Middle frontal gyrus (tissue), 1 donor: ENCODE results near the gene CDKN1B.

Source experiments
- DNase-seq: peaks from one replicate; pipeline ENCODE4 v3.0.0-alpha.2; 2015; ENCODE audit warnings: low spot score; ENCODE audit errors: extremely low spot score

CDKN1B gene

GRCh38 chr12:12716793-12717585 lies at the start of gene CDKN1B:
Gene CDKN1B (plus strand): TSS chr12:12717368. CDS start chr12:12717840, 472 bp downstream.
- peak; percentile 85 for DNase-seq

GRCh38 chr12:12668005-12668404 lies 49.2 kb upstream of the CDKN1B start:
- DNase-seq = no peak

DNA sequence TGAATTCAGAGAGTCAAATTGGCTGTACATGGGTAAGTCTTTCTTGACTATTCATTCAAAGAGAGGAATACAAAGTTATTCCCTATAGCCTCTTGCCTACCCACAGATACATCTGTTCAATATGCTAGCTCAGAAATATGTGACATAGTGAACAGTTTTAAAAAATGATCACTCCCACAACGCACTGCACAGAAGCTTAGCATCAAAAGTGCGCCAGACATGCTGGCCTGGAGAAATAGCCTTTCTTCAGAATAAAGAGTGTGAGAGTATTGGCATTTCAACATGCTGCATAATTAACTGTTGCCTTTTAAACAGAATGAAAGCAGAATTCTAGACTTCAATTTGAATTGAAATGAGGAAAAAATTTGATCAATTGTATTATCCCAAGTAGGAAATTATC lies 48.1 kb upstream of the CDKN1B start:
- no peak for DNase-seq

- DNase-seq = no peak
Observed at GRCh38 chr12:12671850-12672660, 45.1 kb upstream of the CDKN1B start.

DNA sequence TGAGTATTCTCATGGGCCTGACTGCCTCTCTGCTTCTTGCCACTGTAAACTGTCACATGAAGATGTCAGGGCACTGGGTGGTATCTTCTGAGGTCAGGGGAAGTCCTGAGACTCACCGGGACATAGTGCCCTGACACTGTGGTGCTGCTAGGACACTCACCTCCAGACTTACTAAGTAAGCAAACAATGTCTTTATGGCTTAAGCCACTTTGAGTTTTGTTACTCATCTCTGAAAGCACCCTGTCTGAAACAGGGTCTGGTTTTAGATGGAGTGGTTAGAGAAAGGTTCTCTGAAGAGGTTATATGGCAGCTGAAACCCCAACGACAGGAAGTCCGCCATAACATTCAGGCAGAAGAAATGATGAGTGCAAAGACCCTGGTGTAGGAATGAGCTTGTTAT lies 43.9 kb upstream of the CDKN1B start:
- DNase-seq = no peak

- DNase-seq = no peak
Observed at GRCh38 chr12:12676605-12677004, 40.6 kb upstream of the CDKN1B start.

- DNase-seq = no peak
Observed at GRCh38 chr12:12681061-12681765, 36.0 kb upstream of the CDKN1B start.

DNA sequence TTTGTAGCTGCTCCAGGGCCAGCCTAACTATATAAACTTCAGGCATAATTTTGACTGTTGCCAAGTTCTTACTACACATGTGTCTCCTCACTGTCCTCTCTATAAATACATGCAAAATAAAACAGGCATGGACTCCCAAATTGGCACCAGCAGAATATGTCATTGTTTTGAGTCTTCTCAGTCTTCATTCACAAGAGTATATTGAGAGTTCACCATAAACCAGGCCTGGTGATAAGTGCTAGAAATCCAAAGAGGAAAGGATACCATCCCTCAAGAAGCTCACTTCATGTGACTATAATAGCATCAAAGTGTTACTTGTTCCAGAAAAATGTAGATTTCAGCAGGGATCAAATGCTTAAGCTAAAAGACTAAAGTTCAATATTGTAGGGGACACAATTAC lies 34.9 kb upstream of the CDKN1B start:
- no peak for DNase-seq

DNA sequence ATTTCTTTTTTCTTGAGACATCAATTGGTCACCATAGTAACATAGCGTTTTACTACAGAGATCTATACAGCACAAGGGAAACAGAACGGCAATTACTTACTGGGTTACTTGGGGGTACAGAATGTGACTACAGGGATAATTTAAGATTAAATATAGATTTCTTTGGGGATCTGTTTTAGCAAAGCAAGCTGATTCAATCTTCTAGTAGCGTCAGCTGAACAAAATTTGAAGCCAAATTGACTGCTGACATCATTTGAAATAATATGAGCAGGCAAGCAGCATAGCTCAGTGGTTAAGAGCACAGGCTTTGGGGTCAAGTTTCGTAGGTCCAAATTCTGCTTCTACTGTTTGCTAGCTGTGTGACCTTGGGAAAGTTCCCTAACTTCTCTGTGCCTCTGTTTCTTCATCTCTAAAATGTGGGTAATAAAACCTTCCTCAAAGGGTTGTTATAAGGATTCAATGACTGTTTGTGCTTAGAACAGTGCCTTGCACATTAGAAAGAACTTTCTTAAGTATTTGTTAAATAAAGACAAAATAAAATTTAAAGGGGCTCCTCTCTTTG lies 34.0 kb upstream of the CDKN1B start:
- no peak for DNase-seq

GRCh38 chr12:12683725-12684124 lies 33.4 kb upstream of the CDKN1B start:
- no peak for DNase-seq

- DNase-seq = peak; percentile 71
Observed at GRCh38 chr12:12684375-12685106, 32.6 kb upstream of the CDKN1B start.

GRCh38 chr12:12685305-12685704 lies 31.9 kb upstream of the CDKN1B start:
- DNase-seq = peak; percentile 67

GRCh38 chr12:12686472-12686871 lies 30.7 kb upstream of the CDKN1B start:
- DNase-seq = no peak

- DNase-seq = no peak
Observed at GRCh38 chr12:12686925-12687324, 30.2 kb upstream of the CDKN1B start.

DNA sequence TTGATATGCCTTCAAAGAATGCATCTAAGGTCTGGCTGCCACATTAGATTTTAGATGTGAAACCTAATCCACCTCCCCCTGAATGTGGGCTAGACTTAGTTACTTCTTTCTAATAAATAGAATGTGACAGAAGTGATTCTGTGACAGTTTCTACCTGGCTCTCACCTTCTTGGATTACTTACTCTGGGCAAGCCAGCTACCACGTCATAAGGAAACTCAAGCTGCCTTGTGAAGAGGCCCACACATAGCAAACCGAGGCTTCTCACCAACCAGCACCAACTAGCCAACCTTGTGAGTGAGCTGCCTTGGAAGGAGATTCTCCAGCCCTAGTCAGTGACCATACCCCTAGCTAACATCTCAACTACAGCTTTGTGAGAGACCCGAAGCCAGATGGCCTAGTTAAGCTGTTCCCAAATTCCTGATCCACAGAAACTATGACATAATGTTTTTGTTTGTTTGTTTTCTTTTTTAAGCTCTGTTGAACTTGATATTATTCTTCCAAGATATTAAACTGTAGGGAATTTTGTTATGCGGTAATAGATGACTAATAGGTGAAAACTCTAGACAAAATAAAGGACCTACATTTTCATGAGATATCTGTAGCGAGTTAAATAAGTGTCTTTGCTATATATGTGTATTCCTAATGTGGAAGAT lies 27.4 kb upstream of the CDKN1B start:
- DNase-seq = no peak

GRCh38 chr12:12691549-12691948 lies 25.6 kb upstream of the CDKN1B start:
- no peak for DNase-seq

- no peak for DNase-seq
Observed at GRCh38 chr12:12693111-12693671, 24.0 kb upstream of the CDKN1B start.

DNA sequence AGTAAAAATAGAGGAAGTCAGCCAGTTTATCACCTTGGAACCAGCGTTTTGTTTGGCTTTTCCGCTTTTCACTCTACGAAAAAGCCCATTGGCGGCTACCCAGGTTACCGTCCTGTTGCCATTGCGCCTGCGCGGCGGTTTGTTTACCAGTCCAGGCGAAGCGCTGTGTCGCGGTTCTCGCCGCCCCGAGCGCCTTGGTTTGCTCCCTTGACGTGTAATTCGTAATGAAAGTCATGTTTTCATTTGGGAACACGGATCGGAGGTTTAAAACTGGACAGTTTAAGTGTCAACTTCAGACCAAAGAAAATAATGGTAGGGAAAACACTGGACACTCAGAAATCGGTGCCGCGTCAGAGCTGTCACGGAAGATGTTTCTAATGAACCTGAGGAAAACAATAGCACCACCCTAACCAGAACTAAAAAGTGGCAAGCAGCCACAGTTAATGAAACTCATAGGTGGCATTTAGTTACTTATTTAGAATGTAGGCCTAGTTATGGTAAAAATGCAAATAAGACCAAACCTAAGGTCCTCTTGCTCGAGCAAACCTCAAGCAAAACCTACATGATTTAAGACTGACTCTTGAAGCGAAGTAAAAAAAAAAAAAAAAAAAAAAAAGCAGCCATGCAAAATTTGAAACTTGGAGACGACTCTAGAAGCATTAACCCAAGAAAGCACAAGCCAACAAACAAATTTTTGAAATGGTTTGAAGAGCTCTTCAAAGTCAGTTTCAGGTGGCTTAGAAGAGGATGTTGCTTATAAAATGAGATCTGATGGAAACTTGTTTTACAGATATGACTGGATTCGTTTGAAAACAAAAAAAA lies 20.4 kb upstream of the CDKN1B start:
- peak; percentile 84 for DNase-seq

- DNase-seq = no peak
Observed at GRCh38 chr12:12699345-12699744, 17.8 kb upstream of the CDKN1B start.
